NCI-H1417 treated with DMSO at 0.1 percent for 48 hours (cell line): Measurements from ENCODE around the gene GAL3ST2.
"Not testable (repeated sequence)": the region's sequence is repeated elsewhere in the genome, so short reads cannot be mapped to it uniquely, and the experiment has no call there.

ENCODE experiments used
- DNase-seq: peaks from one replicate; lab custom pipeline; 2025; lab: John Stamatoyannopoulos, UW

The GAL3ST2 gene

GRCh38 chr2:241795021-241795999 lies 18.7 kb downstream of the GAL3ST2 start:
- no peak for DNase-seq

- no peak for DNase-seq
These were observed 19.6 kb downstream of the GAL3ST2 start for GRCh38 chr2:241796209-241796608.

- no peak for DNase-seq
These were observed 20.1 kb downstream of the GAL3ST2 start for GRCh38 chr2:241796610-241797138.

- DNase-seq, result no peak
These were observed 20.9 kb downstream of the GAL3ST2 start for GRCh38 chr2:241797441-241798080.

- DNase-seq, result no peak
These were observed 21.5 kb downstream of the GAL3ST2 start for GRCh38 chr2:241798081-241798630.

GRCh38 chr2:241798631-241799521 lies 22.3 kb downstream of the GAL3ST2 start:
- DNase-seq, result no peak

GRCh38 chr2:241799522-241800197 lies 23.0 kb downstream of the GAL3ST2 start:
- no peak for DNase-seq

GRCh38 chr2:241800198-241800903 lies 23.7 kb downstream of the GAL3ST2 start:
- DNase-seq, result not testable (repeated sequence)

- DNase-seq, result no peak
These were observed 25.2 kb downstream of the GAL3ST2 start for GRCh38 chr2:241801611-241802420.

- no peak for DNase-seq
These were observed 26.0 kb downstream of the GAL3ST2 start for GRCh38 chr2:241802421-241803318.

GRCh38 chr2:241803387-241804325 lies 27.0 kb downstream of the GAL3ST2 start:
- no peak for DNase-seq

- no peak for DNase-seq
These were observed 28.0 kb downstream of the GAL3ST2 start for GRCh38 chr2:241804326-241805229.

GRCh38 chr2:241806217-241806616 lies 29.6 kb downstream of the GAL3ST2 start:
- not testable (repeated sequence) for DNase-seq

GRCh38 chr2:241808051-241808720 lies 31.6 kb downstream of the GAL3ST2 start:
- no peak for DNase-seq

GRCh38 chr2:241808721-241809382 lies 32.2 kb downstream of the GAL3ST2 start, which contains the start of gene NEU4:
TSS of gene NEU4 (plus strand) at chr2:241809193. CDS start at chr2:241814485, 5,292 bp downstream.
- DNase-seq, result no peak
